Left hindlimb (tissue), 1 donor: Measurements from ENCODE around the gene CDK16.

Experiments used
- DNase-seq: peaks from one replicate; pipeline ENCODE4 v3.0.0-alpha.2; 2018

The CDK16 gene

DNA sequence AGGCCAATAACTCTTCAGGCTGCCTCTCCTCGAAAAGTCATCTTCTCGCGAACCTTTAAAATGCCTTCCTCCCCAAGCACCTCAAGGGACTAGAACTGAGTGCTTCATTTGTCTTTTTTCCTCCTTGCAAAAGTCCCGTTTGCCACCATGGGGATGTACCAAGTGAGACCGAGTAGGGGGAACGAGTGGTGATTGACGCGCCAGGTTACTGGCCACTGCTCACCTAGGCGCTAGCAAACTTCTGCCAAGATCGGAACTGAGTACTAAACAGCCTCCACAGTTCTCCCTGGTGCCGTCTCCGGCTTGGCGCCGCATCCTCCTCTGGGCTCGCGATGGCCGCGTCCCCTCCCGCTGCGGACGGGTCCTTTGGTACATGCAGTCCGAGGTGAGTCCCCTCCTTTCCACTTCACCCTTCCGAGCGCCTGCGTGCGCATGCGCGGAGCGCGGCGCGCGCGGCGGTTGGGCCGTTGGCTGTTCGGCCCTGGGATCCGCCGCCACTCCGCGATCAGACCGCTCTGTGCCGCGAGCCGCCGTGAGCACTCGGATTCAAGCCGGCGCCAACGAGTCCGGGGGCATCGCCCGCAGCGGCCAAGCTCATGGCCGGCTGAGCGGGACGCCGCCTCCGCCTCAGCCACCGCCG lies at the start of gene CDK16:
Gene CDK16 (plus strand): TSS at position 402 of the 640 bp plus-strand sequence. CDS start 4,877 bp downstream, outside the sequence.
- DNase-seq = peak; percentile 88

GRCh38 chrX:47169273-47169672 lies 49.2 kb upstream of the CDK16 start:
- no peak for DNase-seq

DNA sequence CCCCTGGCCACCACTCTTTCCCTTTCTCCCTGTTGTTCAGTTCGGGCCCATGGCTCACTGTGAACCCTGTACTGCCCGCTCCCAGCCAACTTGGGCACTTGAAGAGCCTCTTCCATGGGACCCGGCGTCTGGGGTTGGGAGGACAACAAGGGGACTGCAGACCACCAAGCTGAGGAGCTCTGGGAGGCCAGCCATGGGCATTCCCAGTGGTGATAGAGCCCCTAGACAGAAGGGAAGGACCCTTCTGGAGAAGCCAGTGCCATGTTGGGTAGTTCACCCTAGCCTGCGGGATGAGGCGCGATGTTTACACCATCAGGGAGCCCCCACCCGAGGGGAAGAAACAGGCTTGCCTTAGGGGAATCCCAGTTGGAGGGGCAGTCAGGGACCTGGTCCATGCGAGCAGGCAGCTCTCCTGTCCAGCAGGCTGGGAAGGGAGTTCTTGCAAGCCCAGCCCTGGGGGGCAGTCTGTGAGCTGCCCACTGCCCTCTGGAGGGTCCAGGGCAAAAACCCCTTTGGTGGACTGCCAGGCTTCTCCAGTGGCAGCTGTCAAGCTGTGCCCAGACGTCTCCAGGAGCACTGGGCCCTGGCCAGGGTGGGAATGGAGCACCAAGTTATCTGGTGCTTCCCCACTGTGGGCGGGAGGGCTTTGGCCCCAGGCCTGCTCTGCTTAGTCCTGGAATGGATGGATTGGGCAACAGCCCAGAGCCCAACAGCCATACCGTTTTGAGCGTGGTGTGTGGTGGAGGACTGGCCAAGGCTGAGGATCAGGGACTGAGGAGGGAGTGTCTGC lies 48.6 kb upstream of the CDK16 start:
- no peak for DNase-seq

DNA sequence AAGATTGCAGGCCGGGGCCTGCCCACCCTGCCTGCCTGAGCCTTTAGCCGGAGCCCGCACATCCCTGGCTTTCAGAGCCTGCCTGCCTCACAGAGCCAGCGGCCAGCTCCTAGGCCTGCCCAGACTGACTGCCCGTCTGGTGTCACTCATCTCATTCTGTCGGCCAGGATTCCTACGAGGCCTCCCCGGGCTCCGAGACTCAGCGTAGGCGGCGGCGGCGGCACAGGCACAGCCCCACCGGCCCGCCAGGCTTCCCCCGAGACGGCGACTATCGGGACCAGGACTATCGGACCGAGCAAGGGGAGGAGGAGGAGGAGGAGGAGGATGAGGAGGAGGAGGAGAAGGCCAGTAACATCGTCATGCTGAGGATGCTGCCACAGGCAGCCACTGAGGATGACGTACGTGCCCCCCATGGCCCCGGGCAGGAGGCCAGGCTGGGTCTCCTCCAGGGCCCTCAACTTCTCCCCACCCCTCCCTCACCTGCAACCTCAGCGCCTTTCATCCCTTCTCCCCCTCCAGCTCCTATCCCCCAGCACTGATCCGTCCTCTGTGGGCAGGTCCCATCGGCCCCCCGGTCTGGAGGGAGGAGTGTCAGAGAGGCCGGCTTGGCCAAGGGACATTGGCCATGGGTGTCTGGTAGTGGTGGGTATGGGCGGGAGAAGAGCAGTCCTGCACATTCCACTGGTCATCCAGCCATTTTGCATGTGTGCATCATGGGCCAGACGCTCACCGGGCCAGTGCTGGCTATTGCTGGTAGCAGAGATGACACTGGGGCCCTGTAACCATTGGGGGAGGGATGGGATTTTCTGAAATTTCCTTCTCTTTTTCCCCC lies 47.4 kb upstream of the CDK16 start:
- DNase-seq = no peak

GRCh38 chrX:47171996-47172395 lies 46.5 kb upstream of the CDK16 start:
- no peak for DNase-seq

- no peak for DNase-seq
Measured at GRCh38 chrX:47172549-47172948, 45.9 kb upstream of the CDK16 start.

DNA sequence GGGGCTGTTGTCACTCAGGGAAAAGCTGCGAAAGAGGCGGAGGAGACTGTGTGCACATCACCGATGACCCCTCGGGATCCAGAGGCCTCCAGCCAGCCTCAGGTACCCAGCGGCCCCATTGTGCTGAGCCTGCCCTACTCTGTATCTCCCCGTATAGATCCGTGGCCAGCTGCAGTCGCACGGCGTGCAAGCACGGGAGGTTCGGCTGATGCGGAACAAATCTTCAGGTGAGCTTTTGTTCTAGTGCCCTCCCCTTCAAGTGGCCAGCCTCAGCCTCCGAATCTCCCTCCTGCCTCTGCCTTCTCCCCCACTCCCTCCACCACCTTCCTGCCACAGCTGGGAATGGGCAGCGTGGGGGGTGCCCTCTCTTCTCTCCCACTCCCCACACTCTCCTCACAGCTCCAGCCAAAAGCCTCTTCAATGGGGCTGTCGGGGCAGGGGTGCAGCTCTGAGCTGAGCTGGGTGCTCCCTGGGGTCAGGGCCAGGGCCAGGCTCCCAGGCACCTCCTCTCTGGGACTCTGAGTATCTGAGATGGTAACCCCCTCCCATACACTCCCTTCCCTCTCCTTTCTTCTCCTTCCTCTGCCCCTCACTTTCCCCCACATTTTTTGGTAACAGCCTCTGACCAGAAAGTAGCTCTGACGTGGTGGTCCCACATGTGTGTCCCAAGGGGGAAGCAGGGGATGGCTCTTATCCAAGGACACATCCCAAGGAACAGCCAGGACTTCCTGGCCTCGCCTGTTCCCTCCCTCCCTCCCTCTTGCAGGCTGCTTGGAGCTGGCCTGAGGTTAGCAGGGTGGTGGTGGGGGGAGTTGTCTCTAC lies 45.3 kb upstream of the CDK16 start:
- no peak for DNase-seq

DNA sequence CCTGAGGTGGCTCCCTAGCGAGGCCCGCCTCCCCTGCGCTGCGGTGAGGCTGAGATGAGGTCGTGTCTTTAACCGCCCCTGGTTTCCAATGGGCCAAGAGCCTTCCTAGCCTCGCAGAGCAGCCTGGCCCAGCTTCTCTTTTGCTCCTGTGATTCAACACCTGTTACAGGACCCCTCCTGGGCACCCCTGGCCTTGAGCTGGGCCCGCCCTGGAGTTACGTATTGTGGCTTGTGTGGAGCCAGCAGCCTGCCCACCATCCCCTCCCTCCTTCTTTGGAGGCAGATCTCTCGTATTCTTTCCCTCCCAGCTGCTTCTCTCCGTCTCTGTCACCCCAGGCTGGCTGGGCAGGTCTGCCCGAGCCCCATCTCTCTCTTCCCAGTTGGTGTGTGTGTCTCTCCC lies 44.1 kb upstream of the CDK16 start:
- no peak for DNase-seq

DNA sequence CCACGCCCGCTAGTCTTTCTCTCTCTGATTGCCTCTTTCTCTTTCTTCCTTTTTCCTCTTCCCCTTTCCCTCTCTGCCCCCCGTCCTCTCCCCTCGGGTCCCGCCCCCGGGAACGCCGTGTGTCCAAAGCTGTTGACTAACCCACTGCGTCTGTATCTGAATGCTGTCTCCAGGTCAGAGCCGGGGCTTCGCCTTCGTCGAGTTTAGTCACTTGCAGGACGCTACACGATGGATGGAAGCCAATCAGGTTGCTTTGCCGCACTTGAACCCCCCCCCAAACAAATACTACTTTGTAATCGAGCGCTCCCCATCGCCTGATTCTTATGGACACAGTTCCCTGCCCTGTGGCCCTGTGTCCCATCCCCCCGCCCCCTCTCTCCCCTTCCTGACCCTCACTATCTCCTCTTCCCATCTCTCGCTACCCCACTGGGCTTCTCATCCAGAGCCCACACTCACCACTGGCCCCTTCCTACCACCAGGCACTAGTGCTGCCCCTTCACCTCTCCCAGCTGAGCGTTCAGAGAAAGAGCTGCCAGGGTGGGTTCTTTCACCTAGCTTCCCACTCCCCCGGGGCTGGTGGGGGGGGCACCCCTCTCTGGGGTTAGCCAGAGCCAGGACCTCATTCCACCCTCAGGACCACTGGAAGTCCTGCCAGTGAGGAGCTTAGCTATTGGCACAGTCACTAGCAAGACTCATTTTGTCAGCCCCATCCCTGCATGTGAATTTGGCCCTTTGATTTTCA lies 43.5 kb upstream of the CDK16 start:
- no peak for DNase-seq

DNA sequence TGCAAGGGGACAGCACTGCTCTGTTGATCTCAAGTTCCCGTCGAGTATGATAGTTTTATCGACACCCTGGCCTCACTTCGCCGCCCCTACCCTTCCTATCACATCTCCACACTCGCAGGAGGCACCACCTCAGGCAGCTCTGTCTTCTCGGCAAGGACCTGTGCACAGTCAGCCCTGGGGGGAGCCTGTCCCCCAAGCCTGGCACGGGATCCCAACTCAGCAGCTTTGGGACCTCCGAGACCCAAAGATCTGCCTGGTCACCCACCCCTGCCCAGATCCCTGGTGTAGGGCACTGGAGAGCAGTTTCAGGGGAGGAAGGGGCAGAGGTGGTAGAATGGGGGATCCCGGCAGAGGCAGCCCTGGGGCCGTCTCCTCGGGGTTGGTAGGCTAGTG lies 42.9 kb upstream of the CDK16 start:
- no peak for DNase-seq

GRCh38 chrX:47176101-47176740 lies 42.3 kb upstream of the CDK16 start:
- no peak for DNase-seq

- DNase-seq = no peak
Measured at GRCh38 chrX:47177079-47177478, 41.4 kb upstream of the CDK16 start.

GRCh38 chrX:47178337-47178736 lies 40.1 kb upstream of the CDK16 start:
- DNase-seq = no peak

DNA sequence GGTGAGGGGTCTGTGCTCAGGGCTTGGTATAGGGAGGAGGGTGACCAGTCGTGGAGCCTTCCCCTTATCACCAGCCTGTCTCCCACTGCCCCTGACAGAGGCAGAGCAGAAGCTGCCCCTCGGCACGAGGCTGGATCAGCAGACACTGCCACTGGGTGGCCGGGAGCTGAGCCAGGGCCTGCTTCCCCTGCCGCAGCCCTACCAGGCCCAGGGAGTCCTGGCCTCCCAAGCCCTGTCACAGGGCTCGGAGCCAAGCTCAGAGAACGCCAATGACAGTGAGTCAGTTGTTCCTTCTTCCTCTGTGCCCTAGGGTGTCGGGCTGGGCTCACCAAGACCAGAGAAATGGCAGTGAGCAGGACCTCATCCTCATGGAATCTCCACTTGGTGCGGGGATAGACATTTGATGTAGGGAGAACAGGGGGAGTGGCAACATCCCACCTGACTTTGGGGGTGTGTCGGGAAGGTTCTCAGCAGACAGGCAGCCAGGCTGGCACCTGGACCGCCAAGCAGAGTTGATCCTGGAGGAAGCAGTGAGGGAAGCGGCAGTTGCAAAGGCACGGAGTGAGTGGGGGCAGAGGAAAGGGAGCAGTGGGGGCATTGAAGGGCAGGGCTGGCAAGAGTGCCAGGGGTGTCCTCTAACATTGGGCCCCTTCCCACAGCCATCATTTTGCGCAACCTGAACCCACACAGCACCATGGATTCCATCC lies 39.1 kb upstream of the CDK16 start:
- no peak for DNase-seq

DNA sequence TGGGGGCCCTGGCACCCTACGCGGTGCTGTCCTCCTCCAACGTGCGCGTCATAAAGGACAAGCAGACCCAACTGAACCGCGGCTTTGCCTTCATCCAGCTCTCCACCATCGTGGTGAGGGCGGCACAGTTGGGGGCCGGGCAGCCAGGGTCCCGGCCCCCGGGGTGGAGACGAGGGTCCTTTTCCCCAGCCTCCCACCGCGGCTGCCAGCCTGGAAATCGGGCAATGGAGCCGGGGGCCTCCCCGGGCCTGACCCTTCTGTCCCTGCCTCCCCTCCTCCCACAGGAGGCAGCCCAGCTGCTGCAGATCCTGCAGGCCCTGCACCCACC lies 38.6 kb upstream of the CDK16 start:
- DNase-seq = no peak

DNA sequence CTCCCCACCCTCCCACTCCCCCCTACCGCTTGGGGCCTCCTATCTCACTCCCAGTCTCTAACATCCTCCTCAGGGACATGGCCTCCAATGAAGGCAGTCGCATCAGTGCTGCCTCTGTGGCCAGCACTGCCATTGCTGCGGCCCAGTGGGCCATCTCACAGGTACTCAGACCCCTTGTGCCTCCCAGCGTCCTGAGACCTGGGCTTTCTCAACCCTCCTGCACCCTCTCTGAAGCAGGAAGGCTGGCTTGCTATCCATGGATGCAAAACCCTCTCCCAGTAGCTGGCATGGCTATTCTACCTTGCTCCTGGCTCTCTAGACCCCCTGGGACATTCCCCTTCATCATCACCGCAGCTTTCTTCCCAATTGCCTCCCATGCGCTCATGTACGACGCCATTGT lies 38.1 kb upstream of the CDK16 start:
- DNase-seq = no peak

- DNase-seq = no peak
Measured at GRCh38 chrX:47181301-47181700, 37.2 kb upstream of the CDK16 start.

GRCh38 chrX:47182106-47182700 lies 36.3 kb upstream of the CDK16 start:
- no peak for DNase-seq

DNA sequence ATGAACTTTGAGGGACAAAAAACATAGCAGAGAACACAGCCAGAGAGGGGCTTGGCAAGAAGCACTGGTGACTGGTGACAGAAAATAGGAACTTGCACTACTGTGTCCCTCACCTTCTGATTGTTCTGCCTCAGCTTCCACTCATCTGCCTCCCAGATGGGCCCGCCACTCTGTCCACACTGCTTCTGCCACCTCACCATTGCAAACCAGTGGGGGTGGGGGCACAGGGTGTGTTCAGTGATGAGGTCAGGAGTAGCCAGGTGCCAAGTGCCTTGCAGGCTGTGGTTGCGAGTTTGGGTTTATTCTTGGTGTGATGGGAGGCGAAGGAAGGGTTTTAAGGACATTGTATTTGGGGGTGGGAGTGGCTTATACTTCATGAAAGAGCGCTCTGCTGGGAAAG lies 34.0 kb upstream of the CDK16 start:
- no peak for DNase-seq

DNA sequence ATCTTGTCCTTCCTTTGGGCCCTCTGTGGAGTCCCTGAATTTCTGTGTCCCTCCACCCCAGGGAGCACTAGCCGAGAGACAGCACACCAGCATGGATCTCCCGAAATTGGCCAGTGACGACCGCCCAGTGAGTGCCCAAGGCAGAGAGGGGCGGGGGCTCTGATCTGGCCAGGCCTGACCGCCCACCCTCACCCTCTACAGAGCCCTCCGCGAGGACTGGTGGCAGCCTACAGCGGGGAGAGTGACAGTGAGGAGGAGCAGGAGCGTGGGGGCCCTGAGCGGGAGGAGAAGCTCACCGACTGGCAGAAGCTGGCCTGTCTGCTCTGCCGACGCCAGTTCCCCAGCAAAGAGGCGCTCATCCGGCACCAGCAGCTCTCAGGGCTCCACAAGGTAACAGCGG lies 33.2 kb upstream of the CDK16 start:
- DNase-seq = no peak
